NCI-H774 (cell line): Measurements from ENCODE around the gene PIK3CA.

Experiments used
- DNase-seq: peaks from one replicate; lab custom pipeline; 2025; lab: John Stamatoyannopoulos, UW

Gene PIK3CA

DNA sequence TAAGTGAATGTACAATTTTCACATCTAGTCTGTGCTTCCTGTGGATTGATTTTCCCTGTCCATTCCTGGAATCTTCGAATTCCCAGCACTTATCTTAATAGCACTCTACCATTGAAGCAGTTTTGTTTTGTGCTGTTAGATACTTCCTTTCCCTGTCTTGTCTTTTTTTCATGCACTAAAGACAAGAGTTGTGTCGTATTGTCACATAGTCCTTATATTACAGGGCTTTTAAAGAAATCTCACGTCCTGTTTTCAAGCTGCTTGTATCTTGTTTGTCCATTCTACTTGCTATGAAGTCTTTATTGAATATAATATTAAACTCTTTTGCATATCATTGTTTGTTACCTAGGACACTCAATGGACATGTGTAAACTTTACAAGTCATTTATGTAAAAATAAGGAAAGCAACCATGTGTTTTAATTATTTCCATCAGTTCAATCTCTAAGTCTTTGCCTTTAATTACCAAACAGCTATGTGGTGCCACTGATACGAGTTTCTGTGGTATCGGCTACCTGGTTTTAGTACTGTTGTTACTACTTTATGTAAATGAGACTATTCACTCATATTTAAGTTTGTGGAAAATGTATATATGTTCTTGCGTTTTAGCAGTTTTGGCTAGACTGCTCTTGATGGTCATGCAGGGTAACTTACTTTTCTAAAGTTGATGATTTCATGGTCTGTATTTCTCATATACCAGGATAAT, 10.3 kb downstream of the PIK3CA start:
- no peak for DNase-seq

DNA sequence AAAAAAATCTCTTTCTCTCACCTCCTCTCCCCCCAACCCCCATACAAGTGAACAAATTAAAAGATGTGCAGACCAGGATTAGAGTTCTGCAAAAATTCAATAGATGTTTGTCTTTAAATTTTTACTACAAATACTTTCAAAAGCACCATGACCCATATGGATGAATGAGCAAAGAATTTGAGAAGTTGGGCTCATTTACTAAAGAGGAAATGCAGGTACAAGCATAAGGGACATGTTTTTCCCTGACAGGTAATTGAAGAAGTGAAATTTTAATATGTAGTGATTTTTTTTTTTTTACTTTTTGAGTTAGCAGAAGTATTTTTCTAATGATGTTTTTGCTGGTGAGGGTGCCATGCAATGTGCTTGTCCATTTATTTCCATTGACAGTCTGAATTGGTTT, 15.3 kb downstream of the PIK3CA start:
- DNase-seq: no peak

- no peak for DNase-seq
Measured at GRCh38 chr3:179164857-179165256, 16.7 kb downstream of the PIK3CA start.

GRCh38 chr3:179166561-179167201, 18.5 kb downstream of the PIK3CA start:
- no peak for DNase-seq

- DNase-seq: no peak
Measured at GRCh38 chr3:179168918-179169317, 20.8 kb downstream of the PIK3CA start.

GRCh38 chr3:179172546-179172945, 24.4 kb downstream of the PIK3CA start:
- DNase-seq: no peak

DNA sequence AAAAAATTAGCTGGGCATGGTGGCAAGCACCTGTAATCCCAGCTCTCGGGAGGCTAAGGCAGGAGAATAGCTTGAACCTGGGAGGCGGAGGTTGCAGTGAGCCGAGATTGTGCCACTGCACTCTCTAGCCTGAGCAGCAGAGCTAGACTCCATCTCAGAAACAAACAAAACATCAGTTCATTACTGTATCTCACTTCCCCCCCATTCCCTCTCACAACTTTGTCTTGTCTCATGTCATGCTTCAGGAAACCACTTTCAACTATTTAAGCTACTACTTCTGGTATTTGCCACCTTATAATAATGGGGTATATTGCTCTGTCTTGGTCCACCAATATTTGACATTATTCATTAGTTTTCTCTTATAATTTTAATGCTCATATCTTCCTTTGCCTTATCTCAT, 26.2 kb downstream of the PIK3CA start:
- DNase-seq: no peak

DNA sequence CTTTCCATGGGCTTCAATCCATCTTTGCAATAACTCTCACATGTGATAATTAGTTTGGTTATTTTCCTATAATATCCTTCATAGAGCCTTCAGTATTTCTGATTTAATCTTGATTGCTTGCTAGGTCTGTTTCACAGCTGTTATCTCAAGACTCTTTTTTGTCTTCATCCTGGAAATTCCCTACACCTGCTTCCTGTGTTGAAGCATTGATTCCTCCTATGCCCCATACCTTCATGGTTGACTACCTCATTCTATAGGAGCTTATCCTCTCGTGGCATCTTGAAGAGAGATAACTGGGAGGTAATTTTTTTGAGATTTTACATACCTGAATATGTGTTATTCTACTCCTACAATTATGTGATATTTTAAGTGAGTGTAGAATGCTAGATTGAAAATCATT, 26.7 kb downstream of the PIK3CA start:
- no peak for DNase-seq

DNA sequence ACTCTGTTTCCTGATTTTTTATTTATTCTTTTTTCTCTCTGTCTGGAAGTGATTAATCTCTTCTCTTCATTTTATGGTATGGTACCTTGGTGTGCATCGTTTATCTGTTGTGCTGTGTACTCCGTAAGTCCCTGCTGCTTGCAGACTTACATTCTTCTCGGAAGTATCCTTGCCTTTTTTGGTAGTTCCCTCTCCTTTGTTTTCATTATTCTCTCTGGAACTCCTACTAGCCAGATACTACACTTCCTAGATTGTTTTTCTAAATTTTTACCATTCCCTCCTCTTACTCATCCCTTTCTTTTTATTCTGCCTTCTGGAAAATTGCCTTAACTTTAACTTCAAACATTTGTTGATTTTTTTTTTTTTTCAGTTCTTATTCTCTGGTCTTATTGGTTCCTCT, 27.2 kb downstream of the PIK3CA start:
- DNase-seq: no peak

DNA sequence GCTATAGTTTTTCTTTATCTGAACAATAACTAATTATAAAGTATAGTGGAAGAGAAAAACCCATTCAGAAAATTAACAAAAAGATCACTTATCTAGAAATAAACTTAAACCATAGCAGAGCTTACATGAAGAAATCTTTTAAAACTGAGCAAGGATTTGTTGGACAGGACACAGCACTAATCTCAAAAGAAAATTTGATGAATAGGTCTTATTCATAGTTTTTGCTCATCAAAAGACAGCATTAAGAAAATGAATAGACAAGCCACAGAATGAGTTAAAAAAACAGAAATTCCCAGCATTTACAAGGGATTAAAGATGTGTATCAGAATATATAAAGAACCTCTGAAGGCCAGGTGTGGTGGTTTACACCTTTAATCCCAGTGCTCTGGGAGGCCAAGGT, 29.5 kb downstream of the PIK3CA start:
- DNase-seq: no peak

DNA sequence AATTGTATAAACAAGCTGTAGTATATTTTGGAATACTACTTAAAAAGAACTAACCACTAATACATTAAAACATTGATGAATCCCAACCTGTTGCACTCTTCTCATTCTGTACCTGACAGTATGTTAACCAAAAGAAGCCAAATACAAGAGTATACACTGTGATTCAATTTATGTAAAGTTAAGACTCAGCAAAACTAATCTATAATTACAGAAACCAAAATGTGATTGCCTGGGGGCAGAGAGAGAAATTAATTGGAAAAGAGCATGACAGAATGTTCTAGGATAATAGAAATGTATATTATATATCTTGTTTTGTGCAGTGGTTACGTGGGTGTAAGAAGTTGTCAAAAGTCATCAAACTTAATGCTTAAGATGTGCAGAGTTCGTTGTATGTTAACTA, 31.1 kb downstream of the PIK3CA start:
- DNase-seq: no peak

DNA sequence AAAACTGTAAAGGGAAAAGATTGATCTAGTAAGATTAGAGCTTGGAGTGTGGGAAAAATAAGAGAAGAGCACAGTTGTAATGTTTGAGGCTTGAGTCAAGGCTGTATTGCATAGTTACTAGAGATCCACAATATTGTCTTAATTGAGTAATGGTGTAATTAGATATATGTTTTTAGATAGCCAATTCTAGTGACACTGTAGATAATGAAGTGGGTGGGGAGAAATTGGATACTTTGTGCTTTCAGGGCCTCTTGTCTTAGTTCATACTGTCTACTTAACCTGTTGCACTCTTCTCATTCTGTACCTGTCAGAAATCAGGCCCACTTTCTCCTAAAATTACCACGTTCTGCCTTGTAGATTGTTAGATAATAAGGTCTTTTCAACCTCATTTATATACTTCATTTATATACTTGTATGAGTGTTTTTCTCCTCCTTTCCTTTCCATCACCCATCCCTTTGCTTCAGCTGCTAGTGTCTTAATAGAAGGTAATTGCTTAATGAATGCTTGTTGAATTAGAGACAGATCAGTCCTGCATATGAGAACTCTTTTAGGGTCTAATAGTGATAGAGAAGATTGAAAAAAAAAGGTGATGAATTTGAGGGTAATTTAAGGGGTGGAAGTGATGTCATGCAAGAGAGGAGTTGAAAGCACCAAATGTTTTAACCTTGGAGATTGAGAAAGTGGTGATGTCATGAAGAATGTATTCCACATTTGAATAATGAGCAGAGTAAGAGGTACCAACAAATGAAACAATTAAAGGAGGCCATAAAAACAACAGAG, 32.0 kb downstream of the PIK3CA start:
- no peak for DNase-seq

DNA sequence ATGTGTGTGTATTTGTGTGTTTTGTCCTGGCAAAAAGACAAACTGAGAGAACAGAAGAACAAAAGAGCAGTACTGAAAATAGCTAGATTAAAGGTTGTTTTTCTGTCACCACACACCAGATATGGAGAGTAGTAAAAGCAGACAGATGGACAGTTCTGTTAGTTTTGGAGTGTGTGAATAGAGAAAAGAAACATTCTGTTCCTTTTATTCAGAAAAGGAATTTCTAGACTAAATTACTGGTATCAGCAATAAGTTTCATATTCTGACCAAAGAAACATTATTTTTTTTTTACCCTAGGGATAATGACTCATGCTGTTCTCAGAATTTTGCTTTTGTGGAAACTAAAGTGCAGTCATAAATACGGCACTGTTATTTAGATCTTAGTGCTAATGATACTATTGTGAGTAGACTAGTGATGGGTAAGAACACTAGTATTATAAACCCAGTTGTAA, 32.9 kb downstream of the PIK3CA start:
- no peak for DNase-seq

GRCh38 chr3:179181993-179182551, 33.9 kb downstream of the PIK3CA start:
- no peak for DNase-seq

GRCh38 chr3:179182902-179183301, 34.7 kb downstream of the PIK3CA start:
- no peak for DNase-seq

- no peak for DNase-seq
Measured at GRCh38 chr3:179184826-179185225, 36.7 kb downstream of the PIK3CA start.

GRCh38 chr3:179186426-179186825, 38.3 kb downstream of the PIK3CA start:
- DNase-seq: no peak

GRCh38 chr3:179189759-179190158, 41.6 kb downstream of the PIK3CA start:
- no peak for DNase-seq

DNA sequence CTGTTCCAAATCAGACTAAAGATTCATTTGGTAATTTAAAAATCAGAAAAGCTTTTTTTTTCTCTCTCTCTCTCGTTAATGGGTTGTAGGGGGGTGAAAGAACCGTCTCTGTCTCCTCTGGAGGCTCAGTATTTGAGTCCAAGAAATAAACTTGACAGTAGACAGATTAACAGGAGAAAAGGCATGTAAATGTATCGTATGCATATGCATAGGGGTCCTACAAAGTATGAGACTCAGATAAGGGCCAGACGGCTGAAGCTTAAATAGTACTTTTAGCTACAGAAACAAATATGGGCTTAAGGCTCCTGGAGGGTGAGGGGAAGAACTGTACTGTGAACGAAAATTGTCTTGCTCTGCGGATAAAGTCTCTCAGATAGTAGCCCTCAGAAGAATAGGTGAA, 42.4 kb downstream of the PIK3CA start:
- DNase-seq: no peak

DNA sequence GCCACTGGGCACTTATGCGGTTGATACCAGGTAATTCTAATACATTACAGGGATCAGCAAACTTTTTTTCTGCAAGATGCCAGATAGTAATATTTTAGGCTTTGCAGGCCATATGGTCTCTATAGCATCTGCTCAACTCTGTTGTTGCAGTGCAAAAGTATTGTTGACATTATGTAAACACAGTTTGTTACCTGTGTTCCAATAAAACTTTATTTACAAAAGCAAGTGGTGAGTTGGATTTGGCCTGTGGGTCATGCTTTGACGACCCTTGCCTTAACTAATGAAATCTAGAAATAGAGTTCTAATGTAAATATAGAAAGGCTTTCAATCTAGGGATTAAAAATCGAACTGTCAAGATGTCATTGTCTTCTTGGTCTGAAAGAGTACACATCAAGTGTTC, 44.4 kb downstream of the PIK3CA start:
- DNase-seq: no peak

DNA sequence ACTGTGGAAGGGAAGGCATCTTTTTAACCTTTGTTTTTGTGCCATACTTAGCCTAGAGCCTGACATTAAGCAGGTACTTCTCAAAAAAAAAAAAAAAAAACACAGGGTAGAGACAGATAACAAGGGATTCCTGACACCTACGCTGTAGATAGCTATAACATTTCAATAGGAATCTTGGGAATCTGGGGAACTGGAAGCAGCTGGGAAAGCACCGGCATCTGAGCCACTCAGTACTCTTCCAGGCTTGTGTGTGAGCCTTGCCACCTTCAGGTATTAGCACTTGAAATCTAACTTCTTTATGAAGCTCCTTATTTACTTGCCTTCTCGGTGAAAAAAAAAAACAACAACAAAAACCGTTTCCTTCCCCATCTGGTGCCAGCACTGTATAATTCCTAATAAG, 46.8 kb downstream of the PIK3CA start:
- DNase-seq: no peak

DNA sequence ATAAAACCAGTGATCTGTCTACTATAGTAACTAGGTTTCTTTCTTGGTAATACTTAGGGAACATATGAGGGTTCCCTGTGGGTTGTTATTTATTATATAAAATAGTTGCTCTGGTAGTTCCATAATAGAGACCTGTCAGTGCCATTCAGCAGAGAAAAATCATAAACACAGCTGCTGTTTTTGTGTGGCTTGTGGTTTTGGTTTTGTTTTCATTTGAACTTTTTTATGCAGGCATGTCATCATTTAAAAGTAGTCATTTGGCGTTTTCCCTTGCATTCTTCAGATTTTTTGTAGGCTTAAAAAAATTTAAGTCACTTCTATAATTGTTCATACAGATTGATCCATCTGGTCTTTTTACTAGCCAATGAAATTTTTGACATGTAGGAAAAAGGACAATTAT, 47.9 kb downstream of the PIK3CA start:
- DNase-seq: no peak

- DNase-seq: no peak
Measured at GRCh38 chr3:179196700-179197099, 48.5 kb downstream of the PIK3CA start.
